ENCODE results near the gene LHFPL2. TPM values are rescaled to one million over a fixed set of nuclear protein-coding genes. Genes with fewer than 3 reads are reported as not detected.

Gene LHFPL2
- total and polyA plus RNA-seq, 4 donors: 6.5 to 49.4 (median 47.7) TPM

GRCh38 chr5:78513441-78513840 is 135.1 kb downstream of the LHFPL2 start:
- no peak overlapping the region for H3K27ac ChIP-seq (ENCODE audit: low read depth in 1 of 2, low read length in 1 of 2)
- DNase-seq: no peak
- TF ChIP-seq CTCF (IDR thresholded peaks at IDR 0.05; ENCODE audit: control extremely low read depth, extremely low read depth): no peak
- peaks cover 0 to 36% (median 15%) of the 10 kb centered on the region in 5 donors for H3K4me1 ChIP-seq (ENCODE audit: control insufficient read depth in 5 of 5, insufficient read depth in 5 of 5, low read length in 5 of 5)
- no peak overlapping the region for H3K9ac ChIP-seq (ENCODE audit: insufficient read depth in 1 of 2, low read length in 2 of 2)
- H3K36me3 ChIP-seq (ENCODE audit: control insufficient read depth in 4 of 4, insufficient read depth in 4 of 4, low read length in 4 of 4): no peaks in the 10 kb centered on the region
- no peak overlapping the region for H3K4me3 ChIP-seq
- ATAC-seq (ENCODE audit: insufficient read depth, low FRiP score): no peak
- 72 to 83% methylated on average over 6 of the region's 6 CpGs for WGBS, 2 donors
- no peaks in the 10 kb centered on the region for H3K27me3 ChIP-seq (ENCODE audit: control insufficient read depth in 3 of 3, insufficient read depth in 3 of 3, low read length in 2 of 3)
- no peaks in the 10 kb centered on the region for H3K9me3 ChIP-seq (ENCODE audit: control insufficient read depth in 4 of 4, insufficient read depth in 3 of 4, low read length in 3 of 4)

GRCh38 chr5:78512435-78512834 is 136.1 kb downstream of the LHFPL2 start:
- H3K4me3 ChIP-seq: no peak overlapping the region
- no peak overlapping the region for H3K9ac ChIP-seq (ENCODE audit: insufficient read depth in 1 of 2, low read length in 2 of 2)
- H3K9me3 ChIP-seq (ENCODE audit: control insufficient read depth in 4 of 4, insufficient read depth in 3 of 4, low read length in 3 of 4): no peaks in the 10 kb centered on the region
- H3K27me3 ChIP-seq (ENCODE audit: control insufficient read depth in 3 of 3, insufficient read depth in 3 of 3, low read length in 2 of 3): no peaks in the 10 kb centered on the region
- H3K36me3 ChIP-seq (ENCODE audit: control insufficient read depth in 4 of 4, insufficient read depth in 4 of 4, low read length in 4 of 4): no peaks in the 10 kb centered on the region
- 96 to 97% methylated on average over 3 of the region's 3 CpGs for WGBS, 2 donors
- no peak overlapping the region for H3K27ac ChIP-seq (ENCODE audit: low read depth in 1 of 2, low read length in 1 of 2)
- H3K4me1 ChIP-seq (ENCODE audit: control insufficient read depth in 5 of 5, insufficient read depth in 5 of 5, low read length in 5 of 5): peaks cover 0 to 45% (median 24%) of the 10 kb centered on the region in 5 donors
- DNase-seq: no peak
- no peak for ATAC-seq (ENCODE audit: insufficient read depth, low FRiP score)
- TF ChIP-seq CTCF (IDR thresholded peaks at IDR 0.05; ENCODE audit: control extremely low read depth, extremely low read depth): no peak

- Histone ChIP-seq H3K4me1 (ENCODE audit: control insufficient read depth in 5 of 5, insufficient read depth in 5 of 5, low read length in 5 of 5) (peaks cover 0 to 56% (median 29%) of the 10 kb centered on the region in 5 donors), H3K27ac (ENCODE audit: low read depth in 1 of 2, low read length in 1 of 2) (peak overlapping the region in 1 of 2 donors; percentile 64), H3K9ac (ENCODE audit: insufficient read depth in 1 of 2, low read length in 2 of 2) (no peak overlapping the region), H3K4me3 (no peak overlapping the region), H3K9me3 (ENCODE audit: control insufficient read depth in 4 of 4, insufficient read depth in 3 of 4, low read length in 3 of 4) (no peaks in the 10 kb centered on the region), H3K36me3 (ENCODE audit: control insufficient read depth in 4 of 4, insufficient read depth in 4 of 4, low read length in 4 of 4) (no peaks in the 10 kb centered on the region), H3K27me3 (ENCODE audit: control insufficient read depth in 3 of 3, insufficient read depth in 3 of 3, low read length in 2 of 3) (no peaks in the 10 kb centered on the region)
- no peak for TF ChIP-seq CTCF (IDR thresholded peaks at IDR 0.05; ENCODE audit: control extremely low read depth, extremely low read depth)
- WGBS, 2 donors: 52 to 73% methylated on average over 10 of the region's 10 CpGs
- ATAC-seq (ENCODE audit: insufficient read depth, low FRiP score): no peak
- peak in 2 of 3 donors; percentile 46 to 47 for DNase-seq
Observed at GRCh38 chr5:78511121-78511906, 137.3 kb downstream of the LHFPL2 start.
